Measurements from ENCODE around the gene SLC6A5. TPM values are rescaled to one million over a fixed set of nuclear protein-coding genes. Genes with fewer than 3 reads are reported as not detected.

SLC6A5 gene
- total and polyA plus RNA-seq, 2 of the 4 experiments (the other 2 are of a cell fraction), result not detected

GRCh38 chr11:20647976-20648565, 48.7 kb downstream of the SLC6A5 start:
- H2BK120ac ChIP-seq (ENCODE audit: low read depth, low read length), result no peak overlapping the region
- no peak overlapping the region for H2AFZ ChIP-seq (replicated peaks; ENCODE audit: low read length, poor library complexity)
- no peak overlapping the region for H4K8ac ChIP-seq (ENCODE audit: low read depth in 2 of 2, low read length in 2 of 2)
- H3K23ac ChIP-seq (ENCODE audit: low read depth, low read length), result no peak overlapping the region
- H3K56ac ChIP-seq (ENCODE audit: extremely low read depth, insufficient read depth, low read length), result no peak overlapping the region
- no peak overlapping the region for H3K4ac ChIP-seq (ENCODE audit: low read depth, low read length)
- intact Hi-C loops (cut with micrococcal nuclease) (loop anchor here (1.0 kb wide), 1 partner anchor 1655 kb away; no protein-coding TSS in a partner anchor), dilution Hi-C loops (cut with HindIII; ENCODE audit: low sequenced_read_pairs, unreplicated experiment) (no loop called here), in situ Hi-C loops (cut with MboI; ENCODE audit: low sequenced_read_pairs) (loop anchor here (5.0 kb wide), 1 partner anchor 1659 kb away; no protein-coding TSS in a partner anchor)
- H3K18ac ChIP-seq (ENCODE audit: low read depth, low read length), result no peak overlapping the region
- H3K4me2 ChIP-seq (ENCODE audit: low read depth, low read length), result no peak overlapping the region
- H3K9ac ChIP-seq (ENCODE audit: low read depth, low read length), result no peak overlapping the region
- no peak overlapping the region for H2BK5ac ChIP-seq (ENCODE audit: low read depth, low read length, poor library complexity, severe bottlenecking)
- no peak overlapping the region for H3K14ac ChIP-seq (replicated peaks; ENCODE audit: low read depth, low read length)
- WGBS, 2 experiments (ENCODE audit: extremely low coverage in 2 of 2, insufficient read length in 1 of 2), result no CpG with 5 or more reads among the region's 4 CpGs
- ChIA-PET CTCF (interaction anchor here (0.7 to 1.8 kb wide), 4 partner anchors 8 to 1657 kb away, joined by 3 to 8 read pairs (median 4); no protein-coding TSS in a partner anchor), POLR2A (ENCODE audit: unreplicated experiment) (no interaction called here)
- H3K27ac ChIP-seq (ENCODE audit: insufficient read depth, low read length), result no peak overlapping the region
- peak; percentile 73 for TF ChIP-seq RAD21 (IDR thresholded peaks at IDR 0.05; ENCODE audit: low read length)
- TF ChIP-seq POLR2A (IDR thresholded peaks at IDR 0.05; ENCODE audit: low read depth, low read length), result no peak
- no peak for TF ChIP-seq CHD1 (IDR thresholded peaks at IDR 0.05; ENCODE audit: low read depth, low read length)
- peak; percentile 71 for TF ChIP-seq CTCF (conservative IDR thresholded peaks at IDR 0.05; ENCODE audit: low read depth, low read length)
- 0 out of 2 replicates have a peak, but pooled peaks have one; percentile 23 for TF ChIP-seq SMC3 (IDR thresholded peaks at IDR 0.05; ENCODE audit: low read depth, low read length)
- no peak for TF ChIP-seq NFE2L2 (IDR thresholded peaks at IDR 0.05; ENCODE audit: low read depth, low read length)
- no peak overlapping the region for H2BK15ac ChIP-seq (ENCODE audit: low read depth, low read length)
- H3K4me3 ChIP-seq (ENCODE audit: insufficient read depth, low read depth, low read length), result no peak overlapping the region
- no peaks in the 10 kb centered on the region for H3K36me3 ChIP-seq (ENCODE audit: control insufficient read depth, insufficient read depth, low read length)
- H4K20me1 ChIP-seq (ENCODE audit: insufficient read depth, low read length), result no peaks in the 10 kb centered on the region
- DNase-seq, result peak; percentile 33
- no peaks in the 10 kb centered on the region for H3K9me1 ChIP-seq (ENCODE audit: insufficient read depth, low read length)
- H2AK5ac ChIP-seq (ENCODE audit: low read depth, low read length), result no peak overlapping the region
- H4K91ac ChIP-seq (ENCODE audit: insufficient read depth, low read depth, low read length), result no peak overlapping the region
- BruUV-seq (replicated peaks), result no TSS peak
- H4K5ac ChIP-seq (ENCODE audit: low read depth, low read length), result no peak overlapping the region
- H2BK20ac ChIP-seq (ENCODE audit: low read depth, low read length), result no peak overlapping the region
- no peak overlapping the region for H2AK9ac ChIP-seq (replicated peaks; ENCODE audit: low read depth, low read length, poor library complexity)
- no peaks in the 10 kb centered on the region for H3K79me1 ChIP-seq (ENCODE audit: low read depth in 1 of 2, low read length in 2 of 2)
- ATAC-seq (ENCODE audit: low read depth), result peak; percentile 87
- no peaks in the 10 kb centered on the region for H3K27me3 ChIP-seq (ENCODE audit: control insufficient read depth, insufficient read depth, low read length)
- no peaks in the 10 kb centered on the region for H3K9me3 ChIP-seq (ENCODE audit: control insufficient read depth, insufficient read depth, low read length)
- no peaks in the 10 kb centered on the region for H3K4me1 ChIP-seq (ENCODE audit: control insufficient read depth, insufficient read depth, low read length)

Measured in IMR-90 (cell line).